CD14-positive monocyte (primary cell): ENCODE data around the gene STUM. TPM values are rescaled to one million over a fixed set of nuclear protein-coding genes. Genes with fewer than 3 reads are reported as not detected.

Source experiments
- DNase-seq, 3 donors: peaks; one replicate each; pipeline ENCODE4 v3.0.0-alpha.2; 2011 to 2022
- H2AFZ ChIP-seq: 2 replicates; pipeline ENCODE4 v1.6.0; 2012; ENCODE audit warnings: mild to moderate bottlenecking, low read depth, low read length, inconsistent platforms; ENCODE audit not compliant: insufficient read depth, poor library complexity, severe bottlenecking
- H3K27ac ChIP-seq, 2 donors: 1 replicate in 1 of 2; 2 replicates in 1 of 2; pipeline ENCODE4 v1.5.1; 2012 to 2013; ENCODE audit warnings: low read length in 2 of 2, control low read depth in 1 of 2, inconsistent platforms in 1 of 2, low read depth in 1 of 2, mild to moderate bottlenecking in 1 of 2
- H3K27me3 ChIP-seq, 2 donors: one replicate each; pipeline versions ENCODE4 v1.6.0 to v1.6.1; 2011 to 2013; ENCODE audit warnings: low read length in 2 of 2; ENCODE audit not compliant: control insufficient read depth in 2 of 2, insufficient read depth in 2 of 2
- H3K36me3 ChIP-seq, 2 donors: replicated peaks in 1 of 2; 1 replicate in 1 of 2; 2 replicates in 1 of 2; pipeline versions ENCODE4 v1.5.1 to v1.6.1; 2012 to 2013; ENCODE audit warnings: low read length in 2 of 2, control low read depth in 1 of 2, inconsistent platforms in 1 of 2, mild to moderate bottlenecking in 1 of 2; ENCODE audit not compliant: insufficient read depth in 2 of 2, control insufficient read depth in 1 of 2
- H3K4me1 ChIP-seq, 2 donors: 1 replicate in 1 of 2; 2 replicates in 1 of 2; pipeline versions ENCODE4 v1.5.1 to v1.6.1; 2012 to 2013; ENCODE audit warnings: low read length in 2 of 2, control low read depth in 1 of 2, inconsistent platforms in 1 of 2, mild to moderate bottlenecking in 1 of 2, moderate library complexity in 1 of 2; ENCODE audit not compliant: insufficient read depth in 2 of 2, control insufficient read depth in 1 of 2
- H3K4me2 ChIP-seq: replicated peaks from 2 replicates; pipeline ENCODE3; 2012; ENCODE audit warnings: low read length, moderate library complexity, mild to moderate bottlenecking; ENCODE audit not compliant: poor library complexity, severe bottlenecking; ENCODE audit errors: extremely low read depth
- H3K4me3 ChIP-seq, 3 experiments: fragments of 200-600 bp in 1 of 3; sonication (generic) in 1 of 3; replicated peaks in 1 of 3; 1 replicate in 2 of 3; 2 replicates in 1 of 3; pipeline ENCODE4 v1.5.1; 2011 to 2013; ENCODE audit warnings: low read length in 3 of 3, mild to moderate bottlenecking in 3 of 3, control low read depth in 2 of 3, low read depth in 2 of 3, inconsistent platforms in 1 of 3, moderate library complexity in 1 of 3
- H3K79me2 ChIP-seq: 2 replicates; pipeline ENCODE4 v1.6.0; 2012; ENCODE audit warnings: mild to moderate bottlenecking, control low read depth, inconsistent platforms, low read length, moderate library complexity; ENCODE audit not compliant: insufficient read depth
- H3K9ac ChIP-seq: 2 replicates; pipeline ENCODE4 v1.6.0; 2017; ENCODE audit warnings: low read length, mild to moderate bottlenecking; ENCODE audit not compliant: insufficient read depth, poor library complexity, severe bottlenecking
- H3K9me3 ChIP-seq, 2 donors: replicated peaks in 1 of 2; 1 replicate in 1 of 2; 2 replicates in 1 of 2; pipeline versions ENCODE4 v1.5.1 to v1.6.1; 2012 to 2013; ENCODE audit warnings: low read length in 2 of 2, control low read depth in 1 of 2; ENCODE audit not compliant: control insufficient read depth in 1 of 2, insufficient read depth in 1 of 2
- H4K20me1 ChIP-seq: 2 replicates; pipeline ENCODE4 v1.6.0; 2012; ENCODE audit warnings: mild to moderate bottlenecking, low read length, control low read depth, moderate library complexity; ENCODE audit not compliant: insufficient read depth
- H3K27ac Mint-ChIP-seq, 7 donors: one replicate each; pipeline ENCODE4 v1.8.0; 2020; ENCODE audit warnings: mild to moderate bottlenecking in 7 of 7, mixed read lengths in 7 of 7, moderate library complexity in 6 of 7, inconsistent platforms in 2 of 7
- H3K27me3 Mint-ChIP-seq, 3 donors: one replicate each; pipeline ENCODE4 v1.8.0; 2021 to 2022; ENCODE audit warnings: low read depth in 3 of 3, mild to moderate bottlenecking in 3 of 3, mixed read lengths in 3 of 3, moderate library complexity in 3 of 3, inconsistent platforms in 1 of 3
- H3K36me3 Mint-ChIP-seq, 2 donors: one replicate each; pipeline ENCODE4 v1.8.0; 2020; ENCODE audit warnings: mixed read lengths in 2 of 2, inconsistent platforms in 1 of 2, mild to moderate bottlenecking in 1 of 2
- H3K4me1 Mint-ChIP-seq: one replicate; pipeline ENCODE4 v1.8.0; 2020; ENCODE audit warnings: mild to moderate bottlenecking, mixed read lengths
- H3K4me3 Mint-ChIP-seq, 2 donors: one replicate each; pipeline ENCODE4 v1.8.0; 2020; ENCODE audit warnings: mild to moderate bottlenecking in 2 of 2, mixed read lengths in 2 of 2, moderate library complexity in 1 of 2
- H3K9me3 Mint-ChIP-seq, 7 donors: one replicate each; pipeline ENCODE4 v1.8.0; 2020 to 2022; ENCODE audit warnings: mixed read lengths in 7 of 7, mild to moderate bottlenecking in 6 of 7, moderate library complexity in 6 of 7, inconsistent platforms in 2 of 7
- WGBS: methylation state at CpG from one replicate; pipeline ENCODE4 v1.1.5; 2013; ENCODE audit warnings: missing lambda C conversion rate; ENCODE audit not compliant: insufficient coverage; 5-methylcytosine and 5-hydroxymethylcytosine counted together
- intact Hi-C, 2 donors: fragments of 100-400 bp; cut with micrococcal nuclease; formaldehyde crosslinking; loops; one replicate each; pipeline versions ENCODE4 v1.15.0 to v1.15.1; 2023
- polyA plus RNA-seq, 3 donors: library from polyadenylated mRNA; depleted of rRNA in 1 of 3; unstranded in 2 of 3; stranded (reverse) in 1 of 3; fragments of 300-500 nt in 2 of 3; fragments of >200 nt in 1 of 3; fragmentation: Illumina TruSeq in 2 of 3; gene quantifications; 1 replicate in 2 of 3; 2 replicates in 1 of 3; pipeline ENCODE4 v1.2.3, GENCODE V29; 2012 to 2021
- TF ChIP-seq, protein P1 (sequence below): fragments of 200-600 bp; IDR thresholded peaks from one replicate; pipeline ENCODE4 v1.8.0; 2022; ENCODE audit warnings: antibody characterized with exemption, mild to moderate bottlenecking

The STUM gene
- polyA plus RNA-seq, 3 donors = not detected

DNA sequence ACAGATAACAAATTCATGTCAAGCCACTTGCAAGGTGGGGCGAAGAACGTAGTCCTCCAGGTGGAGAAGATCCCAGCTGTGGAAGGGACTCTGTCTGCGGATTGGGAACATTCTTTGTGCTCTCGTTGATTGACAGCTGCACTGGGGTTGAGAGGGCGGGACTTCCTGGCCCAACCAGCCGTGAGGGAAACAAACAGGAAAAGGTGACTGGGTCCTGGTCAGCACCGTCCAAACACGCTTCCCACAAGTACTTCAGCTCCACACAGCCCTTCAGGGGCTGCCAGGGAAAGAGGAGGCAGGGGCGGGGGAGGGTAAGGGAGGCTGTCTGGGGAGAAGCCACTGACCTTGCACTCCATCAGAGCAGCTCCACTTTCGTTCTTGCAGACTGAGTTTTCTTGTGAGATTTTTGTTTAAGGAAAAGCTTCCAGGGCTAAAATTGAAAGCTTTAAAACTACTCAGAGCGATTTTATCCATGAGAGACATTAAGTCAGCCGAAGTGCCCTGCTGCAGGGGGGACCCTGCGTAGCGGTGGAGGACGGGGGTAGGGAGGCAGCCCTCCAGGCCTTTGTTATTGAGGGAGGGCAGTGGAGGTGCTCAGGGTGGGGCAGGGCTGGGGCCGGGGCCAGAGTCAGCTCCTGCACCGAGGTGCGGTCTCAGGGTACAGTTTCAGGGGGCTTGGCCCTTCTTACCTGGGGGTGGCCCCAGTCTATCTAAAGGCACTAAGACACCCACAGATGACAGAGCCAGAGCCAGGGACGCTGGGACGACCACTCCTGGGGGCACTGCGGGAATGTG lies 21.6 kb upstream of the STUM start:
- H3K27ac Mint-ChIP-seq = no peak overlapping the region
- H3K4me3 Mint-ChIP-seq = peak overlapping the region in 1 of 2 donors; percentile 10
- no peaks in the 10 kb centered on the region for H3K4me1 Mint-ChIP-seq
- peaks cover 2 to 15% (median 6%) of the 10 kb centered on the region in 7 donors for H3K9me3 Mint-ChIP-seq
- intact Hi-C loops = no loop called here
- H3K4me3 ChIP-seq = no peak overlapping the region
- no peak for DNase-seq
- H3K27me3 Mint-ChIP-seq = peaks cover 5 to 9% (median 5%) of the 10 kb centered on the region in 3 donors
- peaks cover 4% of the 10 kb centered on the region in 2 donors for H3K9me3 ChIP-seq
- H3K27ac ChIP-seq = no peak overlapping the region
- no peaks in the 10 kb centered on the region for H3K79me2 ChIP-seq
- H3K4me2 ChIP-seq = no peak overlapping the region
- no peaks in the 10 kb centered on the region for H3K27me3 ChIP-seq
- TF ChIP-seq, protein P1, sequence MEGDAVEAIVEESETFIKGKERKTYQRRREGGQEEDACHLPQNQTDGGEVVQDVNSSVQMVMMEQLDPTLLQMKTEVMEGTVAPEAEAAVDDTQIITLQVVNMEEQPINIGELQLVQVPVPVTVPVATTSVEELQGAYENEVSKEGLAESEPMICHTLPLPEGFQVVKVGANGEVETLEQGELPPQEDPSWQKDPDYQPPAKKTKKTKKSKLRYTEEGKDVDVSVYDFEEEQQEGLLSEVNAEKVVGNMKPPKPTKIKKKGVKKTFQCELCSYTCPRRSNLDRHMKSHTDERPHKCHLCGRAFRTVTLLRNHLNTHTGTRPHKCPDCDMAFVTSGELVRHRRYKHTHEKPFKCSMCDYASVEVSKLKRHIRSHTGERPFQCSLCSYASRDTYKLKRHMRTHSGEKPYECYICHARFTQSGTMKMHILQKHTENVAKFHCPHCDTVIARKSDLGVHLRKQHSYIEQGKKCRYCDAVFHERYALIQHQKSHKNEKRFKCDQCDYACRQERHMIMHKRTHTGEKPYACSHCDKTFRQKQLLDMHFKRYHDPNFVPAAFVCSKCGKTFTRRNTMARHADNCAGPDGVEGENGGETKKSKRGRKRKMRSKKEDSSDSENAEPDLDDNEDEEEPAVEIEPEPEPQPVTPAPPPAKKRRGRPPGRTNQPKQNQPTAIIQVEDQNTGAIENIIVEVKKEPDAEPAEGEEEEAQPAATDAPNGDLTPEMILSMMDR = no peak
- no peaks in the 10 kb centered on the region for H3K4me1 ChIP-seq
- no peaks in the 10 kb centered on the region for H3K36me3 Mint-ChIP-seq
- H2AFZ ChIP-seq = peak overlapping the region; percentile 21
- H3K36me3 ChIP-seq = no peaks in the 10 kb centered on the region
- WGBS = 94% methylated on average over 13 of the region's 21 CpGs
- H4K20me1 ChIP-seq = no peaks in the 10 kb centered on the region
- no peak overlapping the region for H3K9ac ChIP-seq

DNA sequence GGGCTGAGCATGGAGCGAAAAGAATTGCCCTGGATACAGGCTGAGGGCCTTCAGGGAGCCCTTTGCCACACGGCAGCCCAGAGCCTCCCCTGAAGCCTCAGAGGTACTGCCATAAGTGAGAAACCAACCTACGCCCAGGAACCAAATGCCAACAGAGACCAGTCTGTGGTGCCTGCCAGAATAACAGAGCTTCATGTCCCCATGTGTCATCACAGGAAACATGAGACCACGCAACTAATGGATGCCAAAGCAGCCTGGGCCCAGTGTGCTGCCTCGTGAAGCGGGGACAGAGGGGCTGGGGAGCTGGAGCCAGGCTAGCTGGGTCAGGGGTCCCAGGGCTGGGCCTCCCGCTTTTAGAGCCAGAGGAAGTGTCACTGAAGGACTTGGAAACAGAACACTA lies 18.7 kb upstream of the STUM start:
- H4K20me1 ChIP-seq = no peaks in the 10 kb centered on the region
- H3K27me3 ChIP-seq = no peaks in the 10 kb centered on the region
- H3K9me3 Mint-ChIP-seq = peaks cover 0 to 10% (median 4%) of the 10 kb centered on the region in 7 donors
- WGBS = 93% methylated on average over 6 of the region's 7 CpGs
- H3K27ac ChIP-seq = no peak overlapping the region
- DNase-seq = no peak
- no peak overlapping the region for H3K4me3 Mint-ChIP-seq
- H3K36me3 ChIP-seq = no peaks in the 10 kb centered on the region
- H3K27ac Mint-ChIP-seq = no peak overlapping the region
- H3K27me3 Mint-ChIP-seq = peaks cover 4 to 9% (median 4%) of the 10 kb centered on the region in 3 donors
- intact Hi-C loops = no loop called here
- H3K4me1 ChIP-seq = no peaks in the 10 kb centered on the region
- H3K9ac ChIP-seq = no peak overlapping the region
- no peak overlapping the region for H2AFZ ChIP-seq
- H3K4me2 ChIP-seq = no peak overlapping the region
- no peaks in the 10 kb centered on the region for H3K79me2 ChIP-seq
- no peak overlapping the region for H3K4me3 ChIP-seq
- no peaks in the 10 kb centered on the region for H3K4me1 Mint-ChIP-seq
- H3K9me3 ChIP-seq = peaks cover 0 to 4% of the 10 kb centered on the region in 2 donors
- no peaks in the 10 kb centered on the region for H3K36me3 Mint-ChIP-seq
- TF ChIP-seq, protein P1 = no peak
